Gastroesophageal sphincter (tissue), 3 donors: ENCODE results near the gene ZBTB20.

Experiments used
- POLR2A ChIP-seq, 2 donors: fragments of 450-650 bp; IDR thresholded peaks; one replicate each; pipeline ENCODE4 v1.6.1; 2017; ENCODE audit warnings: antibody characterized with exemption in 2 of 2, mild to moderate bottlenecking in 2 of 2, moderate library complexity in 1 of 2
- POLR2AphosphoS5 ChIP-seq: sonication (generic); formaldehyde crosslinking; IDR thresholded peaks from one replicate; pipeline ENCODE4 v1.6.1; 2017; ENCODE audit warnings: antibody characterized with exemption
- TF ChIP-seq, protein P1 (sequence below), 4 experiments: fragments of 200-600 bp in 2 of 4; fragments of 450-650 bp in 2 of 4; sonication (generic) in 1 of 4; IDR thresholded peaks; one replicate each; pipeline ENCODE4 v1.5.1; 2017 to 2019; ENCODE audit warnings: antibody characterized with exemption in 4 of 4, mild to moderate bottlenecking in 2 of 4, moderate library complexity in 2 of 4

DNA sequence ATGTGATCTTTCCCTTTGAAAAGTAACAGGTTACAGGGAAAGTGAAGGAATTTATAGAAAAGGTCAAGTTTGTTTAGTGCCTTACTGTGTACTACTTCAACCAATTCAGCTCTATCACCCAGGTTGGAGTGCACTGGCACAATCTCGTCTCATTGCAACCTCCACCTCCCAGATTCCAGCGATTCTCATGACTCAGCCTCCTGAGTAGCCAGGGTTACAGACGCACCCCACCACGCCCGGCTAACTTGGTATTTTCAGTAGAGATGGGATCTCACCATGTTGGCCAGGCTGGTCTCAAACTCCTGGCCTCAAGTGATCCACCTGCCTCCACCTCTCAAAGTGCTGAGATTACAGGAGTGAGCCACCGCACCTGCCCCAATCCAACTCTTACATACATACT, 279.7 kb downstream of the ZBTB20 start:
- TF ChIP-seq, protein P1, sequence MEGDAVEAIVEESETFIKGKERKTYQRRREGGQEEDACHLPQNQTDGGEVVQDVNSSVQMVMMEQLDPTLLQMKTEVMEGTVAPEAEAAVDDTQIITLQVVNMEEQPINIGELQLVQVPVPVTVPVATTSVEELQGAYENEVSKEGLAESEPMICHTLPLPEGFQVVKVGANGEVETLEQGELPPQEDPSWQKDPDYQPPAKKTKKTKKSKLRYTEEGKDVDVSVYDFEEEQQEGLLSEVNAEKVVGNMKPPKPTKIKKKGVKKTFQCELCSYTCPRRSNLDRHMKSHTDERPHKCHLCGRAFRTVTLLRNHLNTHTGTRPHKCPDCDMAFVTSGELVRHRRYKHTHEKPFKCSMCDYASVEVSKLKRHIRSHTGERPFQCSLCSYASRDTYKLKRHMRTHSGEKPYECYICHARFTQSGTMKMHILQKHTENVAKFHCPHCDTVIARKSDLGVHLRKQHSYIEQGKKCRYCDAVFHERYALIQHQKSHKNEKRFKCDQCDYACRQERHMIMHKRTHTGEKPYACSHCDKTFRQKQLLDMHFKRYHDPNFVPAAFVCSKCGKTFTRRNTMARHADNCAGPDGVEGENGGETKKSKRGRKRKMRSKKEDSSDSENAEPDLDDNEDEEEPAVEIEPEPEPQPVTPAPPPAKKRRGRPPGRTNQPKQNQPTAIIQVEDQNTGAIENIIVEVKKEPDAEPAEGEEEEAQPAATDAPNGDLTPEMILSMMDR (IDR thresholded peaks at IDR 0.05), result no peak
- TF ChIP-seq POLR2AphosphoS5 (no peak), POLR2A (IDR thresholded peaks at IDR 0.05) (no peak)
